Neutrophil (primary cell): Measurements from ENCODE around the gene ERC2.

Experiments
- H3K27ac ChIP-seq: fragments of 200-600 bp; sonication (generic); 2 replicates; pipeline ENCODE4 v1.5.1; 2016; ENCODE audit warnings: mild to moderate bottlenecking, moderate library complexity
- H3K27me3 ChIP-seq: fragments of 200-600 bp; sonication (generic); 2 replicates; pipeline ENCODE4 v1.6.0; 2016; ENCODE audit warnings: mild to moderate bottlenecking
- H3K36me3 ChIP-seq: fragments of 200-600 bp; sonication (generic); 2 replicates; pipeline ENCODE4 v1.5.1; 2017
- H3K4me1 ChIP-seq, 2 experiments: fragments of 200-600 bp in 1 of 2; sonication (generic) in 1 of 2; 1 replicate in 1 of 2; 2 replicates in 1 of 2; pipeline versions ENCODE4 v1.5.1 to v1.6.1; 2013 to 2016; ENCODE audit warnings: low read depth in 1 of 2, low read length in 1 of 2, mild to moderate bottlenecking in 1 of 2, moderate library complexity in 1 of 2; ENCODE audit not compliant: control insufficient read depth in 1 of 2, insufficient read depth in 1 of 2
- H3K4me3 ChIP-seq, 2 experiments: fragments of 200-600 bp in 1 of 2; sonication (generic) in 1 of 2; 1 replicate in 1 of 2; 2 replicates in 1 of 2; pipeline ENCODE4 v1.5.1; 2013 to 2016; ENCODE audit warnings: low read depth in 1 of 2, low read length in 1 of 2, mild to moderate bottlenecking in 1 of 2, moderate library complexity in 1 of 2
- H3K9me3 ChIP-seq: fragments of 200-600 bp; sonication (generic); 2 replicates; pipeline ENCODE4 v1.5.1; 2016
- CTCF ChIP-seq: fragments of 200-600 bp; sonication (generic); IDR thresholded peaks from 2 replicates; pipeline ENCODE4 v1.5.1; 2016; ENCODE audit warnings: antibody characterized with exemption

The ERC2 gene

GRCh38 chr3:55636300-55637195 is 831.7 kb downstream of the ERC2 start:
- Histone ChIP-seq H3K4me1 (no peaks in the 10 kb centered on the region), H3K27ac (no peak overlapping the region), H3K36me3 (no peaks in the 10 kb centered on the region), H3K27me3 (no peaks in the 10 kb centered on the region), H3K9me3 (no peaks in the 10 kb centered on the region), H3K4me3 (no peak overlapping the region)
- TF ChIP-seq CTCF, result no peak

GRCh38 chr3:55634345-55634744 is 833.9 kb downstream of the ERC2 start:
- Histone ChIP-seq H3K4me3 (no peak overlapping the region), H3K27ac (no peak overlapping the region), H3K27me3 (no peaks in the 10 kb centered on the region), H3K36me3 (no peaks in the 10 kb centered on the region), H3K9me3 (no peaks in the 10 kb centered on the region), H3K4me1 (no peaks in the 10 kb centered on the region)
- TF ChIP-seq CTCF, result no peak

- Histone ChIP-seq H3K4me1 (no peaks in the 10 kb centered on the region), H3K36me3 (no peaks in the 10 kb centered on the region), H3K27ac (no peak overlapping the region), H3K9me3 (no peaks in the 10 kb centered on the region), H3K27me3 (no peaks in the 10 kb centered on the region), H3K4me3 (no peak overlapping the region)
- TF ChIP-seq CTCF, result no peak
Measured at GRCh38 chr3:55633333-55633732, 834.9 kb downstream of the ERC2 start.

- Histone ChIP-seq H3K9me3 (no peaks in the 10 kb centered on the region), H3K27ac (no peak overlapping the region), H3K27me3 (no peaks in the 10 kb centered on the region), H3K36me3 (no peaks in the 10 kb centered on the region), H3K4me1 (peaks cover 0 to 2% of the 10 kb centered on the region in 2 experiments), H3K4me3 (no peak overlapping the region)
- TF ChIP-seq CTCF, result no peak
Measured at GRCh38 chr3:55631766-55632331, 836.4 kb downstream of the ERC2 start.

- H3K36me3 ChIP-seq, result no peaks in the 10 kb centered on the region
- no peaks in the 10 kb centered on the region for H3K27me3 ChIP-seq
- no peak for TF ChIP-seq CTCF
- H3K4me3 ChIP-seq, result no peak overlapping the region
- H3K9me3 ChIP-seq, result no peaks in the 10 kb centered on the region
- peaks cover 0 to 11% of the 10 kb centered on the region in 2 experiments for H3K4me1 ChIP-seq
- H3K27ac ChIP-seq, result no peak overlapping the region
Measured at GRCh38 chr3:55630921-55631299, 837.4 kb downstream of the ERC2 start.
